ENCODE data around the gene UBE2H.

GRCh38 chr7:129933627-129934026, 19.1 kb downstream of the UBE2H start:
- TF ChIP-seq CTCF (conservative IDR thresholded peaks at IDR 0.05; ENCODE audit: low read length) (no peak), EZH2phosphoT487 (IDR thresholded peaks at IDR 0.05; ENCODE audit: borderline replicate concordance) (no peak)

Measured in Loucy (cell line).